Cardiac fibroblast (primary cell): ENCODE results near the gene TPRA1.
A peak's percentile ranks its signal among the peaks of the same experiment; 100 is the strongest.

Source experiments
- DNase-seq, 2 donors: peaks; one replicate each; pipeline versions ENCODE4 v3.0.0 to v3.0.0-alpha.2; 2010; ENCODE audit warnings: low read depth in 2 of 2
- H3K4me3 ChIP-seq, 2 donors: replicated peaks in 1 of 2; 1 replicate in 1 of 2; 2 replicates in 1 of 2; pipeline ENCODE4 v1.5.1; 2011; ENCODE audit warnings: low read depth in 2 of 2, low read length in 2 of 2, mild to moderate bottlenecking in 2 of 2, moderate library complexity in 1 of 2
- TF ChIP-seq, protein P1 (sequence below): IDR thresholded peaks from one replicate; pipeline ENCODE4 v1.5.1; 2011; ENCODE audit warnings: low read depth, mild to moderate bottlenecking, low read length, inconsistent platforms

Gene TPRA1

DNA sequence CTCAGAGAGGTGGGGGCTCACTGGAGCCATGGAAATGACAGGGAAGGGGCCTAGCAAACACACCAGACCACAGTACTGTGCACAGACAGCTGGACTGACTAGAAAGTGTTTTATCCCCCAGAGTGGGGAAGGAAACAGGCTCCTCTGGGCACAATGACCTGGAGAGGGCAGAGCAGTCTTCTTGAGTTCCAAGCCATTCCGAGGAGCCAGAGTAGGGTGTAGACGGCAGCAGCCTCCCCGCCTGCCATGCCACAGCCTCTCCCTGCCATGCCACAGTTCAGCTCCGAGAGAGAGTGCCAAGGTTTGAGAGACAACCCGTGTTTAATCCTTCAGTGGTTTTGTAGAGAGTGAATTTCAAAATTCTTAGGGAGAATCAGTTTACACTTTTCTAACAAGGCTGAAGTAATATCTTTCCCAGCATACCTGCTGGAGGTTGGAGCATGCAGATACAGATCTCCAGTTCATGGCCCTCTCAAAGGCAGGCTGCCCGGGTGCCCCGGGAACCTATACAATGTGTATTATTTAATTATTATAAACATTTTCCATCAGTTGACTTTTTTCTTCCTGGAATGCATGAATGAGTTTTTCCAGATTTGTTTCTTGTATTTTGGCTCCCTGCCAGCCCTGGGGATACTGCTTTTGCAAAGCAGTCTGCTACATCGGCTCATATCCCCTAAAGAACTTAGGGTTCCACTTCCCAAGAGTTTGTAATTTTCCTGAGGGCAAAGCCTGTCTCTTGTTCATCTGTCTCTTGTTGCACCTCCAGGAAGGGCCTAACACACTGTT, 41.7 kb upstream of the TPRA1 start:
- DNase-seq, result peak in 1 of 2 donors; percentile 12
- no peak overlapping the region for H3K4me3 ChIP-seq
- TF ChIP-seq, protein P1, sequence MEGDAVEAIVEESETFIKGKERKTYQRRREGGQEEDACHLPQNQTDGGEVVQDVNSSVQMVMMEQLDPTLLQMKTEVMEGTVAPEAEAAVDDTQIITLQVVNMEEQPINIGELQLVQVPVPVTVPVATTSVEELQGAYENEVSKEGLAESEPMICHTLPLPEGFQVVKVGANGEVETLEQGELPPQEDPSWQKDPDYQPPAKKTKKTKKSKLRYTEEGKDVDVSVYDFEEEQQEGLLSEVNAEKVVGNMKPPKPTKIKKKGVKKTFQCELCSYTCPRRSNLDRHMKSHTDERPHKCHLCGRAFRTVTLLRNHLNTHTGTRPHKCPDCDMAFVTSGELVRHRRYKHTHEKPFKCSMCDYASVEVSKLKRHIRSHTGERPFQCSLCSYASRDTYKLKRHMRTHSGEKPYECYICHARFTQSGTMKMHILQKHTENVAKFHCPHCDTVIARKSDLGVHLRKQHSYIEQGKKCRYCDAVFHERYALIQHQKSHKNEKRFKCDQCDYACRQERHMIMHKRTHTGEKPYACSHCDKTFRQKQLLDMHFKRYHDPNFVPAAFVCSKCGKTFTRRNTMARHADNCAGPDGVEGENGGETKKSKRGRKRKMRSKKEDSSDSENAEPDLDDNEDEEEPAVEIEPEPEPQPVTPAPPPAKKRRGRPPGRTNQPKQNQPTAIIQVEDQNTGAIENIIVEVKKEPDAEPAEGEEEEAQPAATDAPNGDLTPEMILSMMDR, result no peak

DNA sequence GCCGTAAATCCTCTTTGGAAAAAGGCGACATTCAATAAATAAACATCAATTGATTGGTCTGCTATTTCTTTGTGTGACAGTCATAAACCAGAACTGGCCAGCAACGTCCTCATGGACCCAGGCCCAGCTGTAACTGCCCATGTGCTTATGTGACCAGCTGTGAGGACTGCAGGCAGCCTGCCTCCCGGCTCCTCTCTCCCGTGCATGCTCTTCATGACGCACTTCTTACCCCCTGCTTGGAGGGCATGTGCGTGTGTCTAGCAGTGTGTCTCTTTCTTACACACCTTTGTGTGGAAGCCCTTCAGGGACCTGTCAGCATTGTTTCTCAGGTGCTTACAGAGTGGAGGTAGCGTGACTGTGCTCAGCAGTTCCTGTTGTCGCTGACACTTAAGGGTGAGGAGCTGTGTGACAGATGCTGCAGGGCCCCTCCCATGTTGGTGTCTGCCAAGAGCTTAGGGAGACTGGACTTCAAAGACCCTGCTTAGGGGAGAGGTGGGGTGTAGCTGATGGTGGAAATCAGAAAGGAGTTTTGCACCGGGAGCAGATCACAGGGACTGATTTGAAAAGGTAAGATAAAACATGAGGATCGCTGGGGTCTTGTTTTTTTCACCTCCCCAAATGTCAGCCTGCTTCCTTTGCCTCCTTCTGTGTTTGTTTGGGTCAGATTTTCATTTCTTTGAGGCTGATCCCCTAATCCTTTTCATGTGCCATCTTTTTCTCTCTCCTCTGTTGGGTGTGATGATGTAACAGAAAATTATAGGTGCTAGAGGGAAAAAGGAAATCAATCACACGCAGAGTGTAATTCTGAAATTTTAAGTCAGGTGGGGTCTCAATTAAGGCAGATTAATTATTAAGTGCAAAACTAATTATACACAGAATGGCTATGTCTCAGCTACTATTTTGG, 40.5 kb upstream of the TPRA1 start:
- no peak for DNase-seq
- no peak overlapping the region for H3K4me3 ChIP-seq
- TF ChIP-seq, protein P1, result no peak

DNA sequence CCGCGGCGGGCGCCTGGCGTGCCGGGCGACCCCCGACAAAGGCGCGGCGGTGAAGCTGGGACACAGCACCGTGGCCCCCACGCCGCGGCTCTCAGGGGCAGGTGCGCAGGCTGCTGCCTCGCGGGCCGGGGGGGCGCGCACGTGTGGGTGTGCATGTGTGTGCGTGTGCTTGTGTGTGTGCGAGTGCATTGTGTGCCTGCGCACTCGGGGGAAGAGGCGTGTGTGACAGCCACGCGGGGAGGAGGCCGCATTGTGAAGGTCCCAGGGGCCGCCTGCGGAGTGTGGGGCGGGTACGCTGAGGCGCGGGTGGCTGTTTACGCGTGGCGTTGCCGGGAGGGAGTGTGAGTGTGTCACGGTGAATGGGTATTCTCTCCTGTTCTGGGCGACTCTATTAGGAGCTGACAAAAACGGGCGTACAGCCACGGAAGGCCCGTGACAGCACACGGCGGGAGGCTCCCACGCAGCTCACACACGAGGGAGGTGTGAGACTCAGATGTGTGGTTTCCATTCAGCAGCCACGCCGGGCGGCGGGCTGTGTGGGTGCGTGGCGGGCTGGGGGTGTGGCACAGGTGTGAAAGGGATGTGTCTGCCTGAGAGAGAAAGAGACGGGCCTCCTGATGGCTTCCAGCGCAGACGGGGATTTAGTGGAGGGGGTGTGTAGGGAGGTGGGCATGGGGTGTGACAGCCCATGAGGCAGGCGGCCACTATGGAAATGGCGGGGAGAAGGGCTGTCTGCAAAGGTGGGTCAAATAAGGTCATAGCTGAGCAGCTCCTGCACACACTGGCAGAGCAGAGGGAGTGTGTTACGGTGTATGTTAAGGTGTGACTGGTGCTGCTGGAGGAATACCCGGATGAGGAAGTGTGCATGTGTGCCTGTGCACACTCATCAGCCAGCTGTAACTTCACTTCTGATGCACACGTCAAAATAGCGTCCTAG, 39.2 kb upstream of the TPRA1 start:
- TF ChIP-seq, protein P1, result no peak

DNA sequence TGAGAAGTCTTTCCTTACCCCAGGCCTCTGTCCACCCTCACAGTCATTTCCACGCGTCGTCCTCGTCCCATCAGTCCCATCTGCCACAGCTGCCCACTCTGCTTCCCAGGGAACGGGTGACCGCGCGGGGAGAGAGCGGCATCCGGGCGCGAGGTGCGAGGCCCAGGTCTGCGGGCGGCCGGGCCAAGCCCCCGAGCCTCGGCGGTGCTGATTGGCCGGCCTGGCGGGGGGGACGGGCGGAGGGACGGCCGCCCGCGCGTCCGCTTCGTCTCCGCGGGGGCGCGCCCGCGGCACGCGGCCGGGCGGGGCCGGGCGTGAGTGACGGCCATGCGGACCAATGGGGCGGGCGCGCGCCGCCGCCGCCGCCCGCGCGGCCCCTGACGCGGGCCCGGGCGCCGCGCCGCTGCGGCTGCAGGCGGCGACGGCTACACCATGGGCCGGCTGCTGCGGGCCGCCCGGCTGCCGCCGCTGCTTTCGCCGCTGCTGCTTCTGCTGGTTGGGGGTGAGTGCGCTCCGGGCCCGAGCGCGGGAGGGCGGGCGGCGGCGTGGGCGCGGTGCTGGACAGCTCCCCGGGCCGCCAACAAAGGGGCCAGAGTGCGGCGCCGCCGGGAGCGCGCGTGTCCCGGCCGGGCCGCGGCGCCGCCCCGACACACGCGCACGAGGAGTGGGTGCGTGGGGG, 38.4 kb upstream of the TPRA1 start, which contains the start of gene PODXL2:
Gene PODXL2, plus strand, starts transcription at position 398 of the 679 bp plus-strand sequence. Its CDS starts 35 bp downstream, at position 433.
- DNase-seq, result peak; percentile 43 to 66
- peak within 1 kb of the TSS; percentile 42 for H3K4me3 ChIP-seq
- TF ChIP-seq, protein P1, result no peak

More for the DNA sequence above, 39.2 kb upstream of the TPRA1 start:
- no peak for DNase-seq
- H3K4me3 ChIP-seq, result peak overlapping the region; percentile 42

DNA sequence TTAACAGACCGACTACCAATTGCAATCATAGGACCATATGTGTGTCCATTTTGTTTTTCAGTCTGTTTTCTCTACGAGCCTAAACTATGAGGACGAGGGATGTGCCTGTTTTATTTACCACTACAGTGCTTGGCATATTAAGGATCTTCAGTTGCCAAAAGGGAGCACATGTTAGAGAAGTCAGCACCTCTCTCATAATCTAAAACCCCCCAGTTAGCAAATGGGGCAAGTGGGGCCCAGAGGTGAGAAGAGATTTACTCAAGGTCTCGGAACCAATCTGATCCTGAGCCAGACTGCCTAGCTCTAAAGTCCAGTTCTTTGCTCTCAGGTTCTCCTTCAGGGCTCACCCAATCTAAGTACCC, 37.9 kb upstream of the TPRA1 start:
- DNase-seq, result no peak
- TF ChIP-seq, protein P1, result no peak
- no peak overlapping the region for H3K4me3 ChIP-seq
